Dermis blood vessel endothelial cell (primary cell): Measurements from ENCODE around the gene GIPC1. TPM values are rescaled to one million over a fixed set of nuclear protein-coding genes. Genes with fewer than 3 reads are reported as not detected.

Experiments used
- DNase-seq: peaks from one replicate; pipeline ENCODE4 v3.0.0; 2010
- total RNA-seq: library from RNA; depleted of rRNA; stranded (reverse); fragments of >200 nt; gene quantifications from 2 replicates; pipeline ENCODE4 v1.2.3, GENCODE V29; 2014

GIPC1 gene
- total RNA-seq, 1 donor from 2014 or later, result 182 TPM

GRCh38 chr19:14492756-14493337 is 3.1 kb downstream of the GIPC1 start:
- DNase-seq, result no peak

GRCh38 chr19:14487370-14488125 is 8.4 kb downstream of the GIPC1 start:
- no peak for DNase-seq

GRCh38 chr19:14482172-14482941 is 13.6 kb downstream of the GIPC1 start:
- no peak for DNase-seq

- DNase-seq, result no peak
Measured at GRCh38 chr19:14480700-14481079, 15.2 kb downstream of the GIPC1 start.

- peak; percentile 60 for DNase-seq
Measured at GRCh38 chr19:14479975-14480699, 15.8 kb downstream of the GIPC1 start.

- DNase-seq, result no peak
Measured at GRCh38 chr19:14479309-14479974, 16.5 kb downstream of the GIPC1 start.

GRCh38 chr19:14478113-14478545 is 17.8 kb downstream of the GIPC1 start:
- no peak for DNase-seq

- no peak for DNase-seq
Measured at GRCh38 chr19:14477418-14478112, 18.4 kb downstream of the GIPC1 start.

GRCh38 chr19:14476673-14477401 is 19.1 kb downstream of the GIPC1 start:
- no peak for DNase-seq

GRCh38 chr19:14476327-14476672 is 19.6 kb downstream of the GIPC1 start:
- no peak for DNase-seq

- DNase-seq, result peak; percentile 41
Measured at GRCh38 chr19:14475251-14476073, 20.5 kb downstream of the GIPC1 start, which contains the start of gene PTGER1. TSS of gene PTGER1 (minus strand) at chr19:14475354. CDS start at chr19:14474320, 1,034 bp downstream.

GRCh38 chr19:14474827-14475226 is 21.1 kb downstream of the GIPC1 start:
- no peak for DNase-seq

- peak; percentile 41 for DNase-seq
Measured at GRCh38 chr19:14473978-14474578, 21.8 kb downstream of the GIPC1 start.

- DNase-seq, result peak; percentile 53
Measured at GRCh38 chr19:14473073-14473977, 22.6 kb downstream of the GIPC1 start.

- DNase-seq, result peak; percentile 75
Measured at GRCh38 chr19:14472202-14472938, 23.6 kb downstream of the GIPC1 start.

GRCh38 chr19:14471436-14472187 is 24.3 kb downstream of the GIPC1 start:
- no peak for DNase-seq
